GM12891 (cell line): ENCODE measurements around the gene TMOD1.

Source experiments
- POLR2A ChIP-seq: IDR thresholded peaks from 2 replicates; pipeline ENCODE4 v1.6.1; 2011; ENCODE audit warnings: low read depth, low read length, control low read depth
- POLR2AphosphoS5 ChIP-seq: IDR thresholded peaks from 2 replicates; pipeline ENCODE4 v1.6.1; 2011; ENCODE audit warnings: low read depth, low read length, control low read depth
- SPI1 ChIP-seq: IDR thresholded peaks from 2 replicates; pipeline ENCODE4 v1.6.1; 2011; ENCODE audit warnings: low read depth, low read length, control low read depth
- TAF1 ChIP-seq: IDR thresholded peaks from 2 replicates; pipeline ENCODE4 v1.6.1; 2011; ENCODE audit warnings: low read depth, low read length, control low read depth

- no peak for TF ChIP-seq TAF1
- TF ChIP-seq POLR2A: no peak
- TF ChIP-seq POLR2AphosphoS5: no peak
- no peak for TF ChIP-seq SPI1
Measured at GRCh38 chr9:97573482-97574073, 72.1 kb downstream of the TMOD1 start.
